Chondrocyte (in vitro differentiated cells): ENCODE measurements around the gene LFNG. TPM values are rescaled to one million over a fixed set of nuclear protein-coding genes. Genes with fewer than 3 reads are reported as not detected.
A peak's percentile ranks its signal among the peaks of the same experiment; 100 is the strongest.

Source experiments
- DNase-seq: peaks from one replicate; pipeline ENCODE4 v3.0.0; 2021; ENCODE audit warnings: mixed read lengths, low spot score
- H3K27ac Mint-ChIP-seq: one replicate; pipeline ENCODE4 v1.8.0; 2021; ENCODE audit warnings: mild to moderate bottlenecking, moderate library complexity, mixed read lengths; ENCODE audit not compliant: unreplicated experiment
- H3K27me3 Mint-ChIP-seq: 2 replicates; pipeline ENCODE4 v1.8.0; 2021; ENCODE audit warnings: low read depth, mixed read lengths
- H3K36me3 Mint-ChIP-seq: 2 replicates; pipeline ENCODE4 v1.8.0; 2021; ENCODE audit warnings: low read depth, mixed read lengths
- H3K4me1 Mint-ChIP-seq: 2 replicates; pipeline ENCODE4 v1.8.0; 2021; ENCODE audit warnings: low read depth, mild to moderate bottlenecking, mixed read lengths
- H3K4me3 Mint-ChIP-seq: one replicate; pipeline ENCODE4 v1.8.0; 2021; ENCODE audit warnings: mild to moderate bottlenecking, moderate library complexity, mixed read lengths; ENCODE audit not compliant: unreplicated experiment
- H3K9me3 Mint-ChIP-seq: 2 replicates; pipeline ENCODE4 v1.8.0; 2021; ENCODE audit warnings: low read depth, mixed read lengths
- CTCF ChIP-seq: fragments of 200-600 bp; sonication (generic); IDR thresholded peaks from 2 replicates; pipeline ENCODE4 v1.5.0; 2021; ENCODE audit warnings: antibody characterized with exemption, mild to moderate bottlenecking, moderate library complexity
- total RNA-seq: library from RNA; stranded (reverse); gene quantifications from 3 replicates; pipeline ENCODE4 v1.2.1, GENCODE V29; 2021

LFNG gene
- total RNA-seq, 1 donor from 2014 or later, result 39.9 TPM

DNA sequence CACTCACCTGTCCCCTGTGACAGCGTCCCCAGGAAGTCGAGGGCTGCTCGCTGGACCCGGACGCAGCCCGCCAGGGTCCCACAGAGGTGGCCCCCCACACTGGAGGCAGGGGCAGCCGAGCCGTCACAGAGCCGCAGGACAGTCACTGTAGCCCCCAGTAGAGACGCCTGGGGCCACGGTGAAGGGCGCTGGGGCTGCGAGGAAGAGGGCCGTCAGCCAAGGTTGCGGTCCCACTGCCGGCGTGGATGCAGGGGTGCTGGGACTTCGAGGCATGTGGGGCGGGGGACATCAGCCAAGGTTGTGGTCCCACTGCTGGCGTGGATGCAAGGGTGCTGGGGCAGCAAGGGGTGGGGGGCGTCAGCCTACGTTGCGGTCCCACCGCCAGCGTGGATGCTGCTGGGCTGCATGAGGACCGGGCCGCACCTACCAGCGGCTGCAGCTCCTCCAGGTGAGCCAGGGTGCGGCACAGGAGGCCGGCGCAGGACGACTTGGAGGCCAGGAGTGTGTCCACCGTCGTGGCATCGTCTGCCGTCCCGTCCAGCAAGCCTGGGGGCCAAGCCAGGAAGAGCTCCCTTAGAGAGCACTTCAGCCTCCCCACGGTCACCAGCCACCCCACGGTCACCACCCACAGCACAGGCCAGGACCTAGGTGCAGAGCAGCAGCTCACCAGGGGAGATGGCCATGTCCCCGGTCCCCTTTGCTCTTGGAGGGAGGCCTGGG is 21.9 kb downstream of the LFNG start:
- H3K4me1 Mint-ChIP-seq, result no peaks in the 10 kb centered on the region
- peak; percentile 95 for DNase-seq
- peaks cover 12% of the 10 kb centered on the region for H3K36me3 Mint-ChIP-seq
- TF ChIP-seq CTCF, result no peak
- no peak overlapping the region for H3K27ac Mint-ChIP-seq
- no peak overlapping the region for H3K4me3 Mint-ChIP-seq
- no peaks in the 10 kb centered on the region for H3K9me3 Mint-ChIP-seq
- H3K27me3 Mint-ChIP-seq, result no peaks in the 10 kb centered on the region

GRCh38 chr7:2542011-2542915 is 22.7 kb downstream of the LFNG start:
- TF ChIP-seq CTCF, result no peak
- Mint-ChIP-seq H3K36me3 (peaks cover 15% of the 10 kb centered on the region), H3K27ac (no peak overlapping the region), H3K4me1 (no peaks in the 10 kb centered on the region), H3K9me3 (no peaks in the 10 kb centered on the region), H3K27me3 (no peaks in the 10 kb centered on the region), H3K4me3 (no peak overlapping the region)
- peak; percentile 73 for DNase-seq

DNA sequence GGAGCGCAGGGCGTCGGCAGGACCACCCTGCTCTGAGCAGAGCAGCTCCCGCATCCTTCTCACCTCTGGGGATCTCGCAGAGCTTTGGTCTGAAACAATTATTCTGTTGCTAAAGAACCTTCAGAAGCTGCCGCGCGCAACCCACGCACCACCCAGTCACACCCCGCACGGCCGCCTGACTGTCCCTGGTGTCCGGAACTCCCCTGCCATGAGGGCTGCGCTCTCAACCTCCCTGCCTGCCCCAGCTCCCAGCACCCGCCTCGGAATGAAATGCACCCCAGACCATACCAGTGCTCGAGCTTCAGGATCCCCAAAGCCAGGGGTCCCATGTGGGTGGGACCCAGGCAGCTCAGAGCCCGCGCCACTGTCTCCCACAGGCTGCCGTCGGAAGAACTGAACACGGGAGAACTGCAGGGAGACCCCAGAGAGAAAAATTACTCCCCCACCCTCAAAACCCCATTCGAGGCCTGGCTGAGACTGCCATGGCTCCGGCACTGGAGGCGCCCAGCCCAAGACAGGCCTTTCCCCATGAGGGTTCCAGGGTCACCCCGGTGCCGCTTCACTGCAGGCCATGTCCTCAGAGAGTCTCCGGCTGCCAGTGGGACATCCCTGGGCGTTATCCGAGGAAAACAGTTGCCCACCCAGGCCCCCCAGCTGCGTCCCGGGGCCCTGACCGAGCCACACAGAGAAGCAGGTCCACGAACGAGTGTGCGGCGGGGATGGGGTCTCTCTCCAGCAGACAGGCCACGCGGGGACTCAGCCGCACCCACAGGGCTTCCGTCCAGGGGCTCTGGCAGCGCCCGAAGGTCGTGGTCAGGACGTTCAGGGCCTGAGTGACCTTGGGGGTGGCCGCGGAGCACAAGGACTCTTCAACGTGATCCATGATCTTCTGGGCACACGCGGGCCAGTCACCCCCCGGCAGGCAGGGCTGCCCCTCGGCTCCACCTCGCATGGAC is 23.6 kb downstream of the LFNG start:
- TF ChIP-seq CTCF, result no peak
- H3K27ac Mint-ChIP-seq, result no peak overlapping the region
- H3K36me3 Mint-ChIP-seq, result peaks cover 17% of the 10 kb centered on the region
- H3K4me3 Mint-ChIP-seq, result no peak overlapping the region
- H3K9me3 Mint-ChIP-seq, result no peaks in the 10 kb centered on the region
- no peaks in the 10 kb centered on the region for H3K27me3 Mint-ChIP-seq
- DNase-seq, result peak; percentile 86
- H3K4me1 Mint-ChIP-seq, result no peaks in the 10 kb centered on the region

GRCh38 chr7:2544541-2545188 is 25.1 kb downstream of the LFNG start:
- H3K9me3 Mint-ChIP-seq, result no peaks in the 10 kb centered on the region
- H3K36me3 Mint-ChIP-seq, result peaks cover 20% of the 10 kb centered on the region
- H3K27ac Mint-ChIP-seq, result no peak overlapping the region
- H3K27me3 Mint-ChIP-seq, result no peaks in the 10 kb centered on the region
- no peaks in the 10 kb centered on the region for H3K4me1 Mint-ChIP-seq
- H3K4me3 Mint-ChIP-seq, result no peak overlapping the region
- peak; percentile 56 for DNase-seq
- TF ChIP-seq CTCF, result peak; percentile 9
